H1 (cell line): ENCODE results near the gene UBE2E1. TPM values are rescaled to one million over a fixed set of nuclear protein-coding genes. Genes with fewer than 3 reads are reported as not detected.

Experiments used
- CTCF ChIA-PET: fragments of 300-600 bp; sonication (Branson Sonifier 250); formaldehyde crosslinking; loops from one replicate; lab custom pipeline; 2021; ENCODE audit not compliant: partially characterized antibody; lab: Charles Lee
- POLR2A ChIA-PET: fragments of 300-600 bp; sonication (Branson Sonifier 250); formaldehyde crosslinking; loops from one replicate; lab custom pipeline; 2021; ENCODE audit warnings: inconsistent platforms; ENCODE audit not compliant: partially characterized antibody; lab: Charles Lee
- DNase-seq, 2 experiments: peaks; one replicate each; pipeline versions ENCODE4 v3.0.0 to v3.0.0-alpha.2; 2010 to 2022; ENCODE audit warnings: low spot score in 2 of 2, low read depth in 1 of 2, mixed read lengths in 1 of 2
- FAIRE-seq: peaks from 2 replicates; lab custom pipeline; 2011; peaks lifted over from hg19 to GRCh38; lab: Jason Lieb, UNC
- H2AFZ ChIP-seq: 2 replicates; pipeline ENCODE4 v1.8.1; 2012; ENCODE audit warnings: low read length, inconsistent platforms
- H2AK5ac ChIP-seq: 2 replicates; pipeline ENCODE4 v1.6.1; 2013; ENCODE audit warnings: low read depth, low read length
- H2BK120ac ChIP-seq: replicated peaks from 2 replicates; pipeline ENCODE3; 2013; ENCODE audit warnings: low read depth, low read length, inconsistent platforms
- H2BK12ac ChIP-seq: 2 replicates; pipeline ENCODE4 v1.6.1; 2013; ENCODE audit warnings: low read depth, low read length
- H2BK15ac ChIP-seq: 2 replicates; pipeline ENCODE4 v1.6.1; 2013; ENCODE audit warnings: low read length
- H2BK20ac ChIP-seq: 2 replicates; pipeline ENCODE4 v1.6.1; 2013; ENCODE audit warnings: low read length
- H2BK5ac ChIP-seq: 2 replicates; pipeline ENCODE4 v1.6.1; 2013; ENCODE audit warnings: low read depth, low read length
- H3K14ac ChIP-seq: 2 replicates; pipeline ENCODE4 v1.6.1; 2013; ENCODE audit warnings: inconsistent platforms; ENCODE audit not compliant: insufficient read length
- H3K18ac ChIP-seq: 2 replicates; pipeline ENCODE4 v1.6.1; 2013; ENCODE audit warnings: low read length; ENCODE audit errors: extremely low read depth
- H3K23ac ChIP-seq: 2 replicates; pipeline ENCODE4 v1.6.1; 2013; ENCODE audit warnings: inconsistent platforms; ENCODE audit not compliant: insufficient read length
- H3K23me2 ChIP-seq: 2 replicates; pipeline ENCODE4 v1.6.1; 2013; ENCODE audit warnings: low read depth, low read length
- H3K27ac ChIP-seq: 2 replicates; pipeline ENCODE4 v1.6.1; 2011; ENCODE audit warnings: low read depth, low read length, inconsistent platforms
- H3K27me3 ChIP-seq, 4 experiments: replicated peaks in 1 of 4; 1 replicate in 1 of 4; 2 replicates in 3 of 4; pipeline versions ENCODE4 v1.6.1 to v1.8.1; 2011 to 2013; ENCODE audit warnings: low read length in 3 of 4, mild to moderate bottlenecking in 3 of 4, inconsistent platforms in 2 of 4, mixed read lengths in 2 of 4, moderate library complexity in 1 of 4; ENCODE audit not compliant: control insufficient read depth in 3 of 4, insufficient read depth in 3 of 4; ENCODE audit errors: extremely low read depth in 1 of 4
- H3K36me3 ChIP-seq, 4 experiments: 2 replicates each; pipeline versions ENCODE4 v1.6.1 to v1.8.1; 2011 to 2013; ENCODE audit warnings: mild to moderate bottlenecking in 4 of 4, low read length in 3 of 4, moderate library complexity in 2 of 4, control low read depth in 1 of 4, inconsistent platforms in 1 of 4; ENCODE audit not compliant: insufficient read depth in 4 of 4, control insufficient read depth in 2 of 4
- H3K4ac ChIP-seq: replicated peaks from 2 replicates; pipeline ENCODE3; 2013; ENCODE audit warnings: low read length, low read depth, mixed read lengths, inconsistent platforms; ENCODE audit not compliant: insufficient read length
- H3K4me1 ChIP-seq, 4 experiments: replicated peaks in 1 of 4; 1 replicate in 1 of 4; 2 replicates in 3 of 4; pipeline versions ENCODE4 v1.6.1 to v1.8.1; 2011 to 2013; ENCODE audit warnings: low read length in 3 of 4, inconsistent platforms in 2 of 4, mixed read lengths in 1 of 4; ENCODE audit not compliant: insufficient read depth in 4 of 4, control insufficient read depth in 3 of 4
- H3K4me2 ChIP-seq, 2 experiments: 2 replicates each; pipeline versions ENCODE4 v1.6.1 to v1.8.1; 2011 to 2013; ENCODE audit warnings: low read depth in 2 of 2, low read length in 2 of 2, control low read depth in 1 of 2, inconsistent platforms in 1 of 2, mild to moderate bottlenecking in 1 of 2; ENCODE audit not compliant: insufficient read depth in 1 of 2
- H3K4me3 ChIP-seq, 4 experiments: fragments of 200-600, 300-600 bp in 1 of 4; sonication (generic), shearing (Covaris generic), sonication (Bioruptor Twin) in 1 of 4; 2 replicates each; pipeline versions ENCODE4 v1.5.1 to v1.8.1; 2011 to 2016; ENCODE audit warnings: low read length in 4 of 4, low read depth in 3 of 4, control low read depth in 2 of 4, inconsistent platforms in 2 of 4, mild to moderate bottlenecking in 2 of 4, mixed read lengths in 1 of 4, moderate library complexity in 1 of 4; ENCODE audit not compliant: insufficient read depth in 2 of 4; ENCODE audit errors: extremely low read depth in 1 of 4
- H3K56ac ChIP-seq: replicated peaks from 2 replicates; pipeline ENCODE3; 2013; ENCODE audit warnings: low read depth, mild to moderate bottlenecking, mixed read lengths, low read length, inconsistent platforms; ENCODE audit not compliant: insufficient read length
- H3K79me1 ChIP-seq: 2 replicates; pipeline ENCODE4 v1.6.1; 2013; ENCODE audit warnings: low read depth, low read length, control low read depth
- H3K79me2 ChIP-seq, 2 experiments: 2 replicates each; pipeline versions ENCODE4 v1.6.1 to v1.8.1; 2012 to 2013; ENCODE audit warnings: low read length in 2 of 2, mild to moderate bottlenecking in 2 of 2, inconsistent platforms in 1 of 2; ENCODE audit not compliant: insufficient read depth in 2 of 2, control insufficient read depth in 1 of 2
- H3K9ac ChIP-seq, 4 experiments: replicated peaks in 1 of 4; 1 replicate in 1 of 4; 2 replicates in 3 of 4; pipeline versions ENCODE4 v1.6.1 to v1.8.1; 2011 to 2013; ENCODE audit warnings: low read depth in 3 of 4, low read length in 3 of 4, control low read depth in 2 of 4, mild to moderate bottlenecking in 2 of 4, moderate library complexity in 2 of 4, inconsistent platforms in 1 of 4; ENCODE audit errors: extremely low read depth in 1 of 4
- H3K9me3 ChIP-seq, 2 experiments: 2 replicates each; pipeline versions ENCODE4 v1.6.1 to v1.8.1; 2012 to 2013; ENCODE audit warnings: mild to moderate bottlenecking in 2 of 2, moderate library complexity in 2 of 2, control low read depth in 1 of 2, inconsistent platforms in 1 of 2, low read depth in 1 of 2, low read length in 1 of 2, mixed read lengths in 1 of 2; ENCODE audit not compliant: insufficient read depth in 2 of 2
- H4K20me1 ChIP-seq, 2 experiments: replicated peaks in 1 of 2; 2 replicates each; pipeline versions ENCODE3 to v1.8.1; 2011 to 2013; ENCODE audit warnings: inconsistent platforms in 2 of 2, low read length in 2 of 2, mild to moderate bottlenecking in 1 of 2; ENCODE audit not compliant: insufficient read depth in 2 of 2, control insufficient read depth in 1 of 2
- H4K5ac ChIP-seq: 2 replicates; pipeline ENCODE4 v1.6.1; 2013; ENCODE audit warnings: low read length, low read depth, mixed read lengths, inconsistent platforms; ENCODE audit not compliant: insufficient read length
- H4K8ac ChIP-seq: 2 replicates; pipeline ENCODE4 v1.8.0; 2013; ENCODE audit warnings: mild to moderate bottlenecking, moderate library complexity, low read length, inconsistent platforms; ENCODE audit not compliant: insufficient read depth; ENCODE audit errors: extremely low read depth
- H4K91ac ChIP-seq: replicated peaks from 2 replicates; pipeline ENCODE3; 2013; ENCODE audit warnings: low read length, mixed read lengths, inconsistent platforms; ENCODE audit not compliant: insufficient read length
- ASH2L ChIP-seq: fragments of 200-600, 300-600 bp; sonication (generic); IDR thresholded peaks from one replicate; pipeline ENCODE4 v1.7.1; 2017; ENCODE audit warnings: low read length
- CEBPB ChIP-seq: IDR thresholded peaks from 2 replicates; pipeline ENCODE4 v1.6.1; 2012; ENCODE audit warnings: low read depth, low read length
- CTBP2 ChIP-seq: IDR thresholded peaks from 2 replicates; pipeline ENCODE4 v1.7.0; 2011; ENCODE audit warnings: borderline replicate concordance, mild to moderate bottlenecking, moderate library complexity, mixed read lengths, low read length; ENCODE audit not compliant: insufficient read depth, insufficient read length
- EGR1 ChIP-seq: IDR thresholded peaks from 2 replicates; pipeline ENCODE4 v1.6.1; 2011; ENCODE audit warnings: low read depth, low read length, borderline replicate concordance
- EZH2 ChIP-seq: fragments of 200-600 bp; sonication (generic); IDR thresholded peaks from 2 replicates; pipeline ENCODE4 v1.7.1; 2012; ENCODE audit warnings: low read depth, mild to moderate bottlenecking, moderate library complexity, low read length, inconsistent platforms; ENCODE audit not compliant: severe bottlenecking
- GTF2F1 ChIP-seq: IDR thresholded peaks from 2 replicates; pipeline ENCODE4 v1.6.1; 2012; ENCODE audit warnings: low read depth, low read length, improper control_type of control experiment, borderline replicate concordance
- HDAC2 ChIP-seq, 2 experiments: fragments of 300-600 bp in 1 of 2; sonication (generic) in 1 of 2; IDR thresholded peaks; 2 replicates each; pipeline ENCODE4 v1.6.1; 2011 to 2012; ENCODE audit warnings: low read depth in 2 of 2, low read length in 2 of 2, mild to moderate bottlenecking in 2 of 2, moderate library complexity in 2 of 2, borderline replicate concordance in 1 of 2, inconsistent platforms in 1 of 2
- KDM5A ChIP-seq: fragments of 200-600 bp; IDR thresholded peaks from 2 replicates; pipeline ENCODE4 v1.7.1; 2012; ENCODE audit warnings: mild to moderate bottlenecking, low read length, inconsistent platforms, mixed read lengths
- NANOG ChIP-seq: IDR thresholded peaks from 2 replicates; pipeline ENCODE4 v1.6.1; 2011; ENCODE audit warnings: low read length, low read depth, mild to moderate bottlenecking, inconsistent platforms; ENCODE audit not compliant: insufficient read depth, poor library complexity, severe bottlenecking
- SRF ChIP-seq: IDR thresholded peaks from 2 replicates; pipeline ENCODE4 v1.6.1; 2011; ENCODE audit warnings: mild to moderate bottlenecking, low read depth, low read length, moderate library complexity
- TAF1 ChIP-seq: IDR thresholded peaks from 2 replicates; pipeline ENCODE4 v1.6.1; 2011; ENCODE audit warnings: mild to moderate bottlenecking, low read depth, low read length
- TBP ChIP-seq: IDR thresholded peaks from 2 replicates; pipeline ENCODE4 v1.6.1; 2011; ENCODE audit warnings: low read depth, low read length, improper control_type of control experiment
- WGBS, 2 experiments: shearing (Covaris generic) in 1 of 2; methylation state at CpG; one replicate each; pipeline versions ENCODE4 v1.1.6 to v1.1.7; 2013 to 2015; ENCODE audit warnings: low lambda C conversion rate in 2 of 2, mixed read lengths in 2 of 2, inconsistent platforms in 1 of 2, low coverage in 1 of 2, missing lambda C conversion rate in 1 of 2; ENCODE audit not compliant: insufficient replicate concordance in 2 of 2, insufficient coverage in 1 of 2, insufficient read length in 1 of 2; ENCODE audit errors: extremely low coverage in 1 of 2, missing lambda C conversion rate in 1 of 2; 5-methylcytosine and 5-hydroxymethylcytosine counted together
- polyA plus RNA-seq, 7 experiments: library from polyadenylated mRNA; depleted of rRNA in 3 of 7; stranded (reverse) in 5 of 7; unstranded in 2 of 7; fragments of >200 nt in 5 of 7; fragments of 200-250 nt in 2 of 7; gene quantifications; 1 replicate in 5 of 7; 2 replicates in 1 of 7; 4 replicates in 1 of 7; pipeline versions ENCODE4 v1.2.1 to v1.2.3, GENCODE V29; 2011 to 2013; ENCODE audit warnings: missing spikeins in 2 of 7, mixed read lengths in 2 of 7
- total RNA-seq: library from RNA; stranded (reverse); fragmentation: NEBNext Ultra II Directional; extraction: Animal tissue kit (Norgen Biotek cat#: 25700); gene quantifications from 2 replicates; pipeline ENCODE4 v1.2.1, GENCODE V29; 2021
- TF ChIP-seq, protein P1 (sequence below): IDR thresholded peaks from 2 replicates; pipeline ENCODE4 v1.6.1; 2012; ENCODE audit warnings: inconsistent platforms

UBE2E1 gene
- total and polyA plus RNA-seq, 2 of the 8 experiments (the other 6 are each of a cell fraction or from before 2014, with no cell fraction given): 109 to 141 TPM

DNA sequence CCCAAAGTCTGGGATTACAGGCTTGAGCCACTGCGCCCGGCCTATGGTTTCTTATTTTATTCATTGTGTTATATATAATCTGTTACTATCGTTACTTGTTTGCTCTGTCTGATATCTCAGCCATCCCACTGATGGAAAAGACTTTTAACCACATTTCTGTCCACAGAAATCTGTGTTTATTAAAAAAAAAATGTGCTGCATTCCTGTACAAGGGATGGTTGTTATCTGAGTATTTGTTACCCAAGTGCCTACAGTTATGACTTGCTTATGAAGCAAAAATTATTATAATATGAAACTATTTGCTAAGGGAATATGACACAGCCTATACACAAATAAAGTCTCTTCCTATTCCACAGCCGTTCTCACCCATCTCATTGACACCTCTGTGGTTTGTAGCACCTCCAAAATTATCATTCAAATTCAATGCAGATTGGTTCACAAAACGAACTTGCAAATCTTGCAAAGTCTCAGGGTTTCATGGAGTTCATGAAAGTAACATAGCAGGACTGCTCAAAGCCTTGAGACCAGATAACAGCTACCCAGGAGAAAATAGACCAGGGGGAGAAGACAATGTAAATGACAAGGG, 47.4 kb upstream of the UBE2E1 start:
- no peak overlapping the region for H3K4ac ChIP-seq
- FAIRE-seq (no peak), DNase-seq (no peak)
- no peak overlapping the region for H3K4me2 ChIP-seq
- H2BK120ac ChIP-seq: no peak overlapping the region
- 76% methylated on average over 5 of the region's 5 CpGs; no CpG with 5 or more reads in 1 of the 2 experiments for WGBS, 2 experiments
- H2AK5ac ChIP-seq: no peak overlapping the region
- no peak overlapping the region for H2BK20ac ChIP-seq
- POLR2A ChIA-PET: interaction anchor here (1.3 kb wide), 1 partner anchor 158 kb away, joined by 3 read pairs; the partner anchor contains the start of genes NKIRAS1 and RPL15
- H3K9ac ChIP-seq: no peak overlapping the region; a peak in 1 of 7 replicates
- no peak overlapping the region for H2BK5ac ChIP-seq
- no peak overlapping the region for H2BK12ac ChIP-seq
- no peaks in the 10 kb centered on the region; a peak in 1 of 7 replicates for H3K27me3 ChIP-seq
- H3K23me2 ChIP-seq: no peaks in the 10 kb centered on the region
- no peaks in the 10 kb centered on the region for H3K36me3 ChIP-seq
- no peak overlapping the region for H4K8ac ChIP-seq
- H3K79me1 ChIP-seq: no peaks in the 10 kb centered on the region
- no peak overlapping the region for H3K56ac ChIP-seq
- no peaks in the 10 kb centered on the region for H4K20me1 ChIP-seq
- H3K27ac ChIP-seq: no peak overlapping the region
- no peak overlapping the region for H3K18ac ChIP-seq
- no peak overlapping the region for H2BK15ac ChIP-seq
- no peaks in the 10 kb centered on the region for H3K9me3 ChIP-seq
- H2AFZ ChIP-seq: no peak overlapping the region
- no peak overlapping the region for H3K23ac ChIP-seq
- H3K14ac ChIP-seq: no peak overlapping the region
- H3K4me3 ChIP-seq: no peak overlapping the region
- peaks cover 6 to 22% (median 18%) of the 10 kb centered on the region in 4 experiments; a peak in 6 of 7 replicates for H3K4me1 ChIP-seq
- no peak overlapping the region for H4K5ac ChIP-seq
- CTCF ChIA-PET: no interaction called here
- H3K79me2 ChIP-seq: no peaks in the 10 kb centered on the region
- no peak overlapping the region for H4K91ac ChIP-seq
- TF ChIP-seq GTF2F1: no peak
- TF ChIP-seq TAF1: no peak
- no peak for TF ChIP-seq EGR1
- no peak for TF ChIP-seq CTBP2
- TF ChIP-seq TBP: no peak
- TF ChIP-seq SRF: no peak
- no peak for TF ChIP-seq HDAC2 (IDR thresholded peaks at IDR 0.05; ENCODE audit: borderline replicate concordance in 1 of 2, low read depth in 2 of 2, low read length in 2 of 2)
- TF ChIP-seq, protein P1, sequence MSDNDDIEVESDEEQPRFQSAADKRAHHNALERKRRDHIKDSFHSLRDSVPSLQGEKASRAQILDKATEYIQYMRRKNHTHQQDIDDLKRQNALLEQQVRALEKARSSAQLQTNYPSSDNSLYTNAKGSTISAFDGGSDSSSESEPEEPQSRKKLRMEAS: no peak
- TF ChIP-seq EZH2: no peak
- TF ChIP-seq KDM5A: no peak
- no peak for TF ChIP-seq NANOG
- TF ChIP-seq CEBPB: no peak
- TF ChIP-seq ASH2L: no peak
